Posterior cingulate gyrus (tissue), 11 donors: ENCODE data around the gene TRAF5.

ENCODE experiments used
- DNase-seq, 10 donors: peaks; one replicate each; pipeline versions ENCODE4 v3.0.0 to v3.0.0-alpha.2; 2020 to 2021; ENCODE audit warnings: mixed read lengths in 3 of 10
- intact Hi-C: fragments of 100-400 bp; cut with DNase I; formaldehyde crosslinking; loops from one replicate; pipeline ENCODE4 v1.15.1; 2023

TRAF5 gene

GRCh38 chr1:211411639-211412038 lies 85.0 kb downstream of the TRAF5 start:
- DNase-seq: no peak
- intact Hi-C loops: loop anchor here (10.0 kb wide), 1 partner anchor 103 kb away; no protein-coding TSS in a partner anchor

- intact Hi-C loops: loop anchor here (10.0 kb wide), 1 partner anchor 99 kb away; no protein-coding TSS in a partner anchor
- DNase-seq: no peak
Observed at GRCh38 chr1:211415700-211416099, 89.1 kb downstream of the TRAF5 start.

DNA sequence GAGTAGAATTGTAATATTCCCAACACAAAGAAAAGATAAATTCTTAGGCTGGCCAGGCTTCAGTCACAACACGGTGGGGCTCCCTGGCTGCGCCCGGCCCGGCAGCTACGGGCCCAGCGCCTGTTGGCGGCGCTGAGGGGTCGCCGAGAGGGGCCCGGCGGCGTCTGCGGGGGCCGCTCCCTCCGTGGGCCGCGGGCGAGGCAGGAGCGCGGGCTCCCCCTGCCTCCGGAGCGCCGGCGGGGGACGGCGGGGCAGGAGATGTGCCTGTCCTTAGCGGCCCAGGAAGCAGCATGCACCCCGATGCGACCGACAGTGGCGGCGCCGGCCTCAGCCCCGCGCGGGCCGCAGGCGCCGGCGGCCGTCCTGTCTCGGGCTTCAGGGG lies 89.6 kb downstream of the TRAF5 start:
- intact Hi-C loops: loop anchor here (10.0 kb wide), 1 partner anchor 99 kb away; no protein-coding TSS in a partner anchor
- DNase-seq: peak in 5 of 10 donors; percentile 16 to 84 (median 36)

DNA sequence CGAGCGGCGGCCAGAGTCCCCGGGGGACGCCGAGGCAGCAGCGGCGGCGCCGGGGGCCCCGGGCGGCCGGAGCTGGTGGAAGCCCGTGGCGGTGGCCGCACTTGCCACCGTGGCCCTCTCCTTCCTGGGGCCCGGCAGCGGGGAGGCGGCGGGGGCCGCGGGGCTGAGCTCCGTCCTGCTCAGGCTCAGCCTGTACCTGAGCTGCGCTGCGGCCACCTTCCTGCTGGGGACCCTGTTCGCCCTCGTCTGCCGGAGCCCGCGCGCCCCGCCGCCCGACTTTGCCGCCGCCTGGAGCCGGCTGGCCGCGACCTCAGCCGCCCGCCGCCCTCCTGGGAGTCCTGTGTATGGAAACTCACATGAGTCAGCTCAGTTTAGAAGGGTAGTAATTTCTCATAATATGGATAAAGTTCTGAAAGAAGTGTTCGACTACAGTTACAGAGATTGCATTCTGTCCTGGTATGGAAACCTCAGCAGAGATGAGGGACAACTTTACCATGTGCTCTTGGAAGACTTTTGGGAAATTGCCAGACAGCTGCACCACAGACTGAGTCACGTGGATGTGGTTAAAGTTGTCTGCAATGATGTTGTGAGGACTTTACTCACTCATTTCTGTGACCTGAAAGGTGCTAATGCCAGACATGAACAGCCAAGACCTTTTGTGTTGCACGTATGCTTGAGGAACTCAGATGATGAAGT lies 90.1 kb downstream of the TRAF5 start:
- DNase-seq: peak in 3 of 10 donors; percentile 11 to 85 (median 83)
- intact Hi-C loops: loop anchor here (10.0 kb wide), 1 partner anchor 98 kb away; no protein-coding TSS in a partner anchor

DNA sequence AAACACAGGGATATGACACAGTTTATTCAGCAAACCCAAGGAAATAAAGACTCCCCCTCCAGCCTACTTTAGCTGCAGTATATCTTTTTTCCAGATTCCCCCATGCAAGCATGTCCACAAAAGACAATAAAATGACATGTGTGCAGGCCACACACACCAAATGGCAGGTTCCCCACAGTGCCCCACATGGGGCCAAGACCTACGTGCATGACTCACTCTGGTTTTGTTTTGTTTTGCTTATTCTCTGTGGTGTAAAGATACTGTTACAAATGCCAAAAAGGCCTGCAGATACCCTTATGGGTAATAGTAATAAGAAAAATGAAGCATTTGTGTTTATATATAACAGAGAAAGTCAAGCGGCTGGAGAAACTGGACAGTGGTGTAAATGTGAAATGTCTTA lies 93.8 kb downstream of the TRAF5 start:
- intact Hi-C loops: no loop called here
- DNase-seq: no peak

GRCh38 chr1:211420845-211421454 lies 94.3 kb downstream of the TRAF5 start:
- intact Hi-C loops: no loop called here
- DNase-seq: no peak

GRCh38 chr1:211424018-211424417 lies 97.4 kb downstream of the TRAF5 start:
- intact Hi-C loops: no loop called here
- DNase-seq: no peak
